HG03095 (cell line): ENCODE measurements around the gene IGSF6.

ENCODE experiments used
- ATAC-seq: cut with Tn5 transposase; IDR thresholded peaks from one replicate; pipeline ENCODE4 v1.9.1; 2021; ENCODE audit warnings: moderate library complexity; ENCODE audit not compliant: unreplicated experiment

IGSF6 gene

GRCh38 chr16:21602785-21603184 lies 49.6 kb downstream of the IGSF6 start:
- no peak for ATAC-seq

- ATAC-seq, result peak; percentile 4
Observed at GRCh38 chr16:21600031-21600773, 52.2 kb downstream of the IGSF6 start.

- peak; percentile 88 for ATAC-seq
Observed at GRCh38 chr16:21599122-21600030, 53.0 kb downstream of the IGSF6 start, which contains the start of gene METTL9. METTL9 (plus strand) TSS chr16:21599577; CDS start chr16:21599734, 157 bp downstream.

- ATAC-seq, result no peak
Observed at GRCh38 chr16:21598701-21599121, 53.7 kb downstream of the IGSF6 start.

GRCh38 chr16:21598206-21598605 lies 54.2 kb downstream of the IGSF6 start:
- no peak for ATAC-seq

GRCh38 chr16:21597561-21598030 lies 54.8 kb downstream of the IGSF6 start:
- ATAC-seq, result no peak

GRCh38 chr16:21593530-21594289 lies 58.7 kb downstream of the IGSF6 start:
- no peak for ATAC-seq

GRCh38 chr16:21592191-21592590 lies 60.2 kb downstream of the IGSF6 start:
- no peak for ATAC-seq

GRCh38 chr16:21590796-21591195 lies 61.6 kb downstream of the IGSF6 start:
- no peak for ATAC-seq

GRCh38 chr16:21590287-21590686 lies 62.1 kb downstream of the IGSF6 start:
- ATAC-seq, result no peak

- ATAC-seq, result no peak
Observed at GRCh38 chr16:21589551-21589950, 62.9 kb downstream of the IGSF6 start.
